K562 (cell line): ENCODE data around the gene DYNLT4. TPM values are rescaled to one million over a fixed set of nuclear protein-coding genes. Genes with fewer than 3 reads are reported as not detected.
A peak's percentile ranks its signal among the peaks of the same experiment; 100 is the strongest.

Experiments
- ATAC-seq: fragments of 200-7000 bp; cut with Tn5 transposase; 3 replicates; pipeline ENCODE4 v1.9.1; 2020; ENCODE audit warnings: moderate library complexity
- BruUV-seq: library from RNA; stranded (reverse); fragments of 400-500 nt; replicated peaks from 2 replicates; lab custom pipeline; 2021; lab: Mats Ljungman, UMichigan
- CTCF ChIA-PET: fragments of 300-600 bp; formaldehyde crosslinking; extraction: SDS; loops from one replicate; lab custom pipeline; 2021; ENCODE audit warnings: low intra/inter-chr PET ratio; lab: Yijun Ruan, JAX
- POLR2A ChIA-PET: fragments of 300-600, 350-650 bp; sonication (Branson Sonifier 250); formaldehyde crosslinking; extraction: SDS; loops from one replicate; lab custom pipeline; 2021; ENCODE audit warnings: antibody characterized with exemption, inconsistent platforms; lab: Yijun Ruan, JAX
- DNase-seq, 4 experiments: peaks; one replicate each; pipeline versions ENCODE4 v3.0.0 to v3.0.0-alpha.2; 2011 to 2018; ENCODE audit warnings: low spot score in 3 of 4, mixed read lengths in 3 of 4; ENCODE audit errors: extremely low read depth in 1 of 4
- FAIRE-seq: peaks from 2 replicates; lab custom pipeline; 2011; peaks lifted over from hg19 to GRCh38; lab: Jason Lieb, UNC
- H2AFZ ChIP-seq: 2 replicates; pipeline ENCODE4 v1.6.0; 2011; ENCODE audit warnings: low read depth, low read length, control low read depth, inconsistent platforms
- H3K27ac ChIP-seq: fragments of 200-600 bp; 3 replicates; pipeline ENCODE4 v1.8.0; 2011; ENCODE audit warnings: low read depth, mild to moderate bottlenecking, control low read depth, inconsistent platforms, low read length, moderate library complexity, mixed read lengths; ENCODE audit errors: extremely low read depth
- H3K27me3 ChIP-seq, 2 experiments: fragments of 300-600 bp in 1 of 2; 2 replicates in 1 of 2; 3 replicates in 1 of 2; pipeline versions ENCODE4 v1.6.0 to v1.8.0; 2011; ENCODE audit warnings: inconsistent platforms in 2 of 2, low read length in 2 of 2, mild to moderate bottlenecking in 1 of 2, mixed read lengths in 1 of 2, moderate library complexity in 1 of 2; ENCODE audit not compliant: control insufficient read depth in 2 of 2, insufficient read depth in 2 of 2
- H3K36me3 ChIP-seq: fragments of 300-600 bp; 3 replicates; pipeline ENCODE4 v1.8.0; 2011; ENCODE audit warnings: mild to moderate bottlenecking, low read length, inconsistent platforms; ENCODE audit not compliant: control insufficient read depth, insufficient read depth
- H3K4me1 ChIP-seq, 2 experiments: fragments of 200-600 bp in 1 of 2; replicated peaks in 1 of 2; 2 replicates in 1 of 2; 3 replicates in 1 of 2; pipeline versions ENCODE4 v1.5.1 to v1.8.0; 2011; ENCODE audit warnings: inconsistent platforms in 2 of 2, low read length in 2 of 2, mild to moderate bottlenecking in 1 of 2, mixed read lengths in 1 of 2, moderate library complexity in 1 of 2; ENCODE audit not compliant: control insufficient read depth in 2 of 2, insufficient read depth in 2 of 2
- H3K4me2 ChIP-seq: 2 replicates; pipeline ENCODE4 v1.6.1; 2011; ENCODE audit warnings: low read length, control low read depth, inconsistent platforms, mixed read lengths; ENCODE audit not compliant: insufficient read depth
- H3K4me3 ChIP-seq: fragments of 200-600 bp; sonication (generic), shearing (Covaris generic); 2 replicates; pipeline ENCODE4 v1.5.1; 2016; ENCODE audit warnings: control low read depth, inconsistent platforms
- H3K79me2 ChIP-seq: fragments of 200-600 bp; 3 replicates; pipeline ENCODE4 v1.8.0; 2011; ENCODE audit warnings: low read length, inconsistent platforms; ENCODE audit not compliant: control insufficient read depth, insufficient read depth
- H3K9ac ChIP-seq, 2 experiments: 2 replicates each; pipeline versions ENCODE4 v1.6.0 to v1.6.1; 2011; ENCODE audit warnings: low read depth in 2 of 2, low read length in 2 of 2, control low read depth in 1 of 2, inconsistent platforms in 1 of 2, mild to moderate bottlenecking in 1 of 2, mixed read lengths in 1 of 2; ENCODE audit not compliant: insufficient read depth in 1 of 2
- H3K9me1 ChIP-seq: one replicate; pipeline ENCODE4 v1.6.0; 2011; ENCODE audit warnings: inconsistent platforms, mild to moderate bottlenecking, low read length, moderate library complexity; ENCODE audit not compliant: control insufficient read depth, insufficient read depth
- H3K9me3 ChIP-seq: replicated peaks from 2 replicates; pipeline ENCODE4 v1.5.1; 2011; ENCODE audit warnings: low read depth, low read length, inconsistent platforms; ENCODE audit not compliant: control insufficient read depth, insufficient read depth
- H4K20me1 ChIP-seq: replicated peaks from 2 replicates; pipeline ENCODE4 v1.6.1; 2011; ENCODE audit warnings: low read length, inconsistent platforms, mixed read lengths; ENCODE audit not compliant: control insufficient read depth, insufficient read depth
- DPF2 ChIP-seq: fragments of 450-650 bp; IDR thresholded peaks from 2 replicates; pipeline ENCODE4 v1.6.1; 2016
- HNRNPLL ChIP-seq: fragments of 200-400 bp; formaldehyde crosslinking; IDR thresholded peaks from 2 replicates; pipeline ENCODE4 v1.6.1; 2017; ENCODE audit warnings: low read length, low read depth, mild to moderate bottlenecking; ENCODE audit not compliant: poor library complexity, severe bottlenecking
- HSF4 ChIP-seq: fragments of 250-450 bp; sonication (Bioruptor Pico); IDR thresholded peaks from 2 replicates; pipeline ENCODE4 v2.1.2; 2022; ENCODE audit warnings: mild to moderate bottlenecking, moderate library complexity, borderline replicate concordance
- KLF10 ChIP-seq: fragments of 250-450 bp; sonication (Bioruptor Pico); IDR thresholded peaks from 2 replicates; pipeline ENCODE4 v1.6.1; 2021; ENCODE audit warnings: matching md5 sums
- NFIC ChIP-seq: fragments of 450-650 bp; IDR thresholded peaks from 2 replicates; pipeline ENCODE4 v1.6.1; 2017; ENCODE audit warnings: mild to moderate bottlenecking, inconsistent platforms
- NR2C1 ChIP-seq, 2 experiments: fragments of 450-650 bp; IDR thresholded peaks; 2 replicates each; pipeline ENCODE4 v1.6.1; 2017; ENCODE audit warnings: mild to moderate bottlenecking in 2 of 2, antibody characterized with exemption in 1 of 2, inconsistent platforms in 1 of 2, missing compliant biosample characterization in 1 of 2, missing genetic modification characterization in 1 of 2
- PTBP1 ChIP-seq: fragments of 200-400 bp; formaldehyde crosslinking; IDR thresholded peaks from 2 replicates; pipeline ENCODE4 v1.6.1; 2017; ENCODE audit warnings: low read depth, low read length
- ZBED1 ChIP-seq: IDR thresholded peaks from 2 replicates; pipeline ENCODE4 v1.6.1; 2014
- ZBTB40 ChIP-seq, 2 experiments: fragments of 450-650 bp in 1 of 2; sonication (generic) in 1 of 2; formaldehyde crosslinking in 1 of 2; IDR thresholded peaks; 2 replicates each; pipeline versions ENCODE4 v1.7.1 to v1.9.0; 2016 to 2022; ENCODE audit warnings: inconsistent platforms in 1 of 2, mild to moderate bottlenecking in 1 of 2, missing genetic modification reagents in 1 of 2
- ZNF3 ChIP-seq: fragments of 250-450 bp; sonication (Bioruptor Pico); IDR thresholded peaks from 2 replicates; pipeline ENCODE4 v1.5.0; 2021; ENCODE audit warnings: mild to moderate bottlenecking, moderate library complexity
- ZNF717 ChIP-seq: fragments of 250-450 bp; sonication (Bioruptor Pico); IDR thresholded peaks from 2 replicates; pipeline ENCODE4 v1.5.0; 2021
- WGBS: fragments of 100-300 bp; shearing (Covaris generic); methylation state at CpG from one replicate; pipeline ENCODE4 v1.1.6; 2016; ENCODE audit warnings: low coverage, mixed read lengths; ENCODE audit not compliant: insufficient coverage; ENCODE audit errors: missing lambda C conversion rate; 5-methylcytosine and 5-hydroxymethylcytosine counted together
- in situ Hi-C: fragments of 300-500 bp; cut with MboI; formaldehyde crosslinking; loops from 4 replicates; pipeline ENCODE4 v1.15.0; 2018; ENCODE audit warnings: inconsistent platforms, mixed read lengths
- intact Hi-C: fragments of 100-400 bp; cut with micrococcal nuclease; formaldehyde crosslinking; loops from 2 replicates; pipeline ENCODE4 v1.14.2; 2022
- polyA plus RNA-seq, 8 experiments: library from polyadenylated mRNA; depleted of rRNA in 4 of 8; stranded (reverse) in 5 of 8; unstranded in 3 of 8; fragments of >200 nt; fragmentation: Nextera tagmentation in 2 of 8; fragmentation: Illumina TruSeq in 1 of 8; extraction: Ambion mirVana in 2 of 8; extraction: Trizol in 1 of 8; gene quantifications; 2 replicates each; pipeline versions ENCODE4 v1.2.1 to v1.2.3, GENCODE V29; 2011 to 2014; ENCODE audit warnings: inconsistent platforms in 1 of 8, missing spikeins in 1 of 8
- total RNA-seq, 7 experiments: library from RNA; depleted of rRNA in 6 of 7; stranded (reverse); fragments of >200 nt in 6 of 7; fragmentation: Illumina TruSeq in 2 of 7; extraction: Trizol in 2 of 7; gene quantifications; 2 replicates each; pipeline versions ENCODE4 v1.2.1 to v1.2.3, GENCODE V29; 2011 to 2021; ENCODE audit warnings: low replicate concordance in 1 of 7
- TF ChIP-seq, protein P1 (sequence below): fragments of 200-800 bp; sonication (Bioruptor generic); IDR thresholded peaks from 2 replicates; pipeline ENCODE4 v1.6.1; 2017; ENCODE audit warnings: missing genetic modification characterization, missing compliant biosample characterization

The DYNLT4 gene
- total and polyA plus RNA-seq, 9 of the 15 experiments (the other 6 are each of a cell fraction or from before 2014, with no cell fraction given): 0.29 to 0.73 TPM; not detected in 7

DNA sequence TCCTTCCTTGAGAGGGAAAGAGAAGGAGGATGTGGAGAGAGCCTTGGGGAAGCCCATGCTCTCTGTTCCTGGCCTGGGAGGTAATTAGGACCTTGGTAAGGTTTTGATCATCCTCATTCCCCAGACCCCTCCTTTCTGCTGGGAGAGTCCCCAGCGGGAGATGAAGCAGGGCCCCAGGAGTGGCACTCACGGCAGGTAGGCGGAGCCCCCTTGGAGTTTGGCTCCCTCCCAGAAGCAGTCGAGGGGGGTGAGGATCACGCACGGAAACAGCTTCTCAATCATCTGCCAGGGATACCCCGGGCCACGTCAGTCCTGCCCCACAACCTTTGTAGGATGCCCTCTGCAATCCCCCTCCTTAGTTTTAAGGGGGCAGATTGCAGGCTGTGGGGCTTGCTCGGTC is 24.4 kb upstream of the DYNLT4 start:
- Histone ChIP-seq H3K4me3 (no peak overlapping the region), H2AFZ (peak overlapping the region; percentile 93), H4K20me1 (no peaks in the 10 kb centered on the region), H3K27me3 (no peaks in the 10 kb centered on the region), H3K9ac (peak overlapping the region; percentile 40 to 45; a peak in 3 of 4 replicates), H3K79me2 (no peaks in the 10 kb centered on the region), H3K4me2 (peak overlapping the region; percentile 58; the same call in 1 of the 2 replicates), H3K36me3 (no peaks in the 10 kb centered on the region), H3K4me1 (peaks cover 51 to 70% of the 10 kb centered on the region in 2 experiments), H3K9me1 (no peaks in the 10 kb centered on the region), H3K27ac (peak overlapping the region; percentile 46; the same call in 2 of the 3 replicates), H3K9me3 (no peaks in the 10 kb centered on the region)
- in situ Hi-C loops (no loop called here), intact Hi-C loops (loop anchor here (5.0 to 10.0 kb wide), 2 partner anchors 39 to 393 kb away; no protein-coding TSS in a partner anchor)
- no peak for FAIRE-seq
- no TSS peak for BruUV-seq
- ChIA-PET POLR2A (interaction anchor here (0.6 to 11.1 kb wide), 9 partner anchors 11 to 181 kb away, joined by 3 to 217 read pairs (median 6); partner anchors contain the start of genes BTBD19, PTCH2, RPS8 and UROD), CTCF (interaction anchor here (0.5 kb wide), 2 partner anchors 130 to 589 kb away, joined by 4 to 6 read pairs; no protein-coding TSS in a partner anchor)
- ATAC-seq: peak; percentile 5; the same call in 2 of the 3 replicates
- DNase-seq: peak in 3 of 4 experiments; percentile 54 to 62 (median 60)
- WGBS: 35% methylated on average over 9 of the region's 9 CpGs
- TF ChIP-seq KLF10 (CRISPR knock-in tag): no peak
- no peak for TF ChIP-seq ZBED1
- TF ChIP-seq NFIC: peak; percentile 54; the same call in 1 of the 2 replicates
- peak; percentile 3 for TF ChIP-seq HNRNPLL
- TF ChIP-seq DPF2: no peak
- TF ChIP-seq ZNF3 (CRISPR knock-in tag): no peak
- TF ChIP-seq, protein P1, sequence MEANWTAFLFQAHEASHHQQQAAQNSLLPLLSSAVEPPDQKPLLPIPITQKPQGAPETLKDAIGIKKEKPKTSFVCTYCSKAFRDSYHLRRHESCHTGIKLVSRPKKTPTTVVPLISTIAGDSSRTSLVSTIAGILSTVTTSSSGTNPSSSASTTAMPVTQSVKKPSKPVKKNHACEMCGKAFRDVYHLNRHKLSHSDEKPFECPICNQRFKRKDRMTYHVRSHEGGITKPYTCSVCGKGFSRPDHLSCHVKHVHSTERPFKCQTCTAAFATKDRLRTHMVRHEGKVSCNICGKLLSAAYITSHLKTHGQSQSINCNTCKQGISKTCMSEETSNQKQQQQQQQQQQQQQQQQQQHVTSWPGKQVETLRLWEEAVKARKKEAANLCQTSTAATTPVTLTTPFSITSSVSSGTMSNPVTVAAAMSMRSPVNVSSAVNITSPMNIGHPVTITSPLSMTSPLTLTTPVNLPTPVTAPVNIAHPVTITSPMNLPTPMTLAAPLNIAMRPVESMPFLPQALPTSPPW (CRISPR knock-in tag): 0 out of 2 replicates have a peak, but pooled peaks have one; percentile 21
- TF ChIP-seq ZBTB40 (IDR thresholded peaks at IDR 0.05): no peak
- TF ChIP-seq ZBTB40 (CRISPR knock-in tag; IDR thresholded peaks at IDR 0.05): no peak
- no peak for TF ChIP-seq HSF4 (CRISPR knock-in tag)
- TF ChIP-seq NR2C1 (IDR thresholded peaks at IDR 0.05): no peak
- TF ChIP-seq NR2C1 (tag; IDR thresholded peaks at IDR 0.05): no peak
- no peak for TF ChIP-seq PTBP1
- TF ChIP-seq ZNF717: no peak
